GM12878 (cell line): ENCODE results near the gene SLC16A10. TPM values are rescaled to one million over a fixed set of nuclear protein-coding genes. Genes with fewer than 3 reads are reported as not detected.

Source experiments
- ATAC-seq: fragments of 200-7000 bp; cut with Tn5 transposase; 3 replicates; pipeline ENCODE4 v1.9.1; 2020; ENCODE audit warnings: mild to moderate bottlenecking, moderate library complexity
- BruUV-seq: library from RNA; stranded (reverse); fragments of 400-500 nt; replicated peaks from 2 replicates; lab custom pipeline; 2021; lab: Mats Ljungman, UMichigan
- CTCF ChIA-PET: fragments of 300-600 bp; sonication (Branson Sonifier 250); formaldehyde crosslinking; extraction: SDS; loops from one replicate; lab custom pipeline; 2021; ENCODE audit warnings: inconsistent platforms; lab: Yijun Ruan, JAX
- POLR2A ChIA-PET: fragments of 350-600 bp; formaldehyde crosslinking; extraction: SDS; loops from one replicate; lab custom pipeline; 2021; ENCODE audit warnings: inconsistent platforms; lab: Charles Lee
- RAD21 ChIA-PET: fragments of 300-600 bp; sonication (Branson Sonifier 250); formaldehyde crosslinking; loops from one replicate; lab custom pipeline; 2023; ENCODE audit warnings: antibody characterized with exemption; ENCODE audit not compliant: unreplicated experiment; lab: Charles Lee
- SMC1A ChIA-PET: fragments of 300-600 bp; sonication (Branson Sonifier 250); formaldehyde crosslinking; loops from one replicate; lab custom pipeline; 2023; ENCODE audit not compliant: unreplicated experiment, uncharacterized antibody; lab: Charles Lee
- DNase-seq: peaks from one replicate; pipeline ENCODE4 v3.0.0-alpha.2; 2011; ENCODE audit warnings: low read depth, low spot score
- FAIRE-seq: peaks from 3 replicates; lab custom pipeline; 2011; peaks lifted over from hg19 to GRCh38; lab: Jason Lieb, UNC
- H2AFZ ChIP-seq: 2 replicates; pipeline ENCODE4 v1.6.0; 2011; ENCODE audit warnings: low read depth, low read length, control low read depth; ENCODE audit not compliant: control insufficient read depth
- H3K27ac ChIP-seq: 2 replicates; pipeline ENCODE4 v1.5.1; 2011; ENCODE audit warnings: control low read depth; ENCODE audit not compliant: control insufficient read depth, insufficient read depth
- H3K27me3 ChIP-seq, 2 experiments: replicated peaks in 1 of 2; 2 replicates each; pipeline versions ENCODE4 v1.6.0 to v1.6.1; 2011; ENCODE audit warnings: low read length in 1 of 2; ENCODE audit not compliant: control insufficient read depth in 2 of 2, insufficient read depth in 2 of 2
- H3K36me3 ChIP-seq, 2 experiments: 2 replicates each; pipeline ENCODE4 v1.5.1; 2011; ENCODE audit warnings: low read length in 1 of 2; ENCODE audit not compliant: control insufficient read depth in 2 of 2, insufficient read depth in 2 of 2
- H3K4me1 ChIP-seq: 2 replicates; pipeline ENCODE4 v1.6.1; 2011; ENCODE audit warnings: mild to moderate bottlenecking, low read length, moderate library complexity, mixed read lengths; ENCODE audit not compliant: control insufficient read depth, insufficient read depth
- H3K4me2 ChIP-seq: 2 replicates; pipeline ENCODE4 v1.6.0; 2011; ENCODE audit warnings: control low read depth; ENCODE audit not compliant: control insufficient read depth, insufficient read depth
- H3K4me3 ChIP-seq: fragments of 200-600 bp; sonication (generic); 2 replicates; pipeline ENCODE4 v1.5.1; 2016
- H3K79me2 ChIP-seq: 2 replicates; pipeline ENCODE4 v1.6.0; 2011; ENCODE audit warnings: low read length; ENCODE audit not compliant: control insufficient read depth, insufficient read depth
- H3K9ac ChIP-seq: 2 replicates; pipeline ENCODE4 v1.8.0; 2011; ENCODE audit warnings: low read length, control low read depth, mixed read lengths; ENCODE audit not compliant: control insufficient read depth, insufficient read depth
- H3K9me3 ChIP-seq: replicated peaks from 3 replicates; pipeline ENCODE4 v1.5.1; 2011; ENCODE audit warnings: mild to moderate bottlenecking, low read length; ENCODE audit not compliant: control insufficient read depth, insufficient read depth
- H4K20me1 ChIP-seq: 2 replicates; pipeline ENCODE4 v1.6.0; 2011; ENCODE audit not compliant: control insufficient read depth, insufficient read depth
- BCL11A ChIP-seq: IDR thresholded peaks from 2 replicates; pipeline ENCODE4 v1.6.1; 2011; ENCODE audit warnings: low read depth, low read length
- CBX3 ChIP-seq: fragments of 200-600 bp; sonication (generic); IDR thresholded peaks from 2 replicates; pipeline ENCODE4 v1.6.1; 2016; ENCODE audit warnings: low read depth, borderline replicate concordance
- CHD4 ChIP-seq: fragments of 200-600 bp; sonication (generic); IDR thresholded peaks from 2 replicates; pipeline ENCODE4 v1.6.1; 2016; ENCODE audit warnings: mild to moderate bottlenecking
- MLLT1 ChIP-seq: fragments of 450-650 bp; IDR thresholded peaks from 2 replicates; pipeline ENCODE4 v1.6.1; 2016; ENCODE audit warnings: mild to moderate bottlenecking
- MTA3 ChIP-seq: IDR thresholded peaks from 2 replicates; pipeline ENCODE4 v1.6.1; 2012; ENCODE audit warnings: low read length, inconsistent platforms, borderline replicate concordance
- MYB ChIP-seq: fragments of 150-350 bp; IDR thresholded peaks from 2 replicates; pipeline ENCODE4 v1.6.1; 2014; ENCODE audit warnings: mild to moderate bottlenecking, low read depth, low read length, borderline replicate concordance
- PAX8 ChIP-seq: fragments of 450-650 bp; IDR thresholded peaks from 2 replicates; pipeline ENCODE4 v1.6.1; 2017; ENCODE audit warnings: mild to moderate bottlenecking, moderate library complexity
- SMAD1 ChIP-seq: fragments of 450-650 bp; IDR thresholded peaks from 2 replicates; pipeline ENCODE4 v1.6.1; 2018; ENCODE audit warnings: mild to moderate bottlenecking, low read depth; ENCODE audit not compliant: partially characterized antibody
- ZNF207 ChIP-seq: fragments of 450-650 bp; IDR thresholded peaks from 2 replicates; pipeline ENCODE4 v1.6.1; 2014; ENCODE audit warnings: antibody characterized with exemption, mild to moderate bottlenecking, borderline replicate concordance
- ZNF592 ChIP-seq: fragments of 450-650 bp; IDR thresholded peaks from 2 replicates; pipeline ENCODE4 v1.6.1; 2017; ENCODE audit warnings: mild to moderate bottlenecking, moderate library complexity
- ZNF622 ChIP-seq: fragments of 450-650 bp; IDR thresholded peaks from 2 replicates; pipeline ENCODE4 v1.6.1; 2017; ENCODE audit warnings: mild to moderate bottlenecking, inconsistent platforms
- WGBS: methylation state at CpG from one replicate; pipeline ENCODE4 v1.1.6; 2016; ENCODE audit warnings: low lambda C conversion rate; ENCODE audit not compliant: insufficient replicate concordance, insufficient coverage; ENCODE audit errors: missing lambda C conversion rate; 5-methylcytosine and 5-hydroxymethylcytosine counted together
- in situ Hi-C: fragments of 300-500 bp; cut with MboI; formaldehyde crosslinking; loops from 9 replicates; pipeline ENCODE4 v1.14.3; 2018; ENCODE audit warnings: mixed read lengths
- intact Hi-C: fragments of 100-400 bp; cut with micrococcal nuclease; formaldehyde crosslinking; loops from one replicate; pipeline ENCODE4 v1.14.2; 2022; ENCODE audit not compliant: unreplicated experiment
- polyA plus RNA-seq, 11 experiments: library from polyadenylated mRNA; depleted of rRNA in 4 of 11; unstranded in 6 of 11; stranded (reverse) in 5 of 11; fragments of >200 nt; fragmentation: Nextera tagmentation in 4 of 11; fragmentation: Illumina TruSeq in 1 of 11; extraction: Ambion mirVana in 4 of 11; extraction: Trizol in 1 of 11; gene quantifications; 1 replicate in 1 of 11; 2 replicates in 10 of 11; pipeline versions ENCODE4 v1.2.1 to v1.2.3, GENCODE V29; 2011 to 2016; ENCODE audit warnings: inconsistent platforms in 2 of 11, missing spikeins in 2 of 11, low read depth in 1 of 11
- total RNA-seq, 4 experiments: library from RNA; depleted of rRNA in 3 of 4; stranded (reverse); fragments of >200 nt in 3 of 4; fragmentation: Illumina TruSeq in 1 of 4; extraction: Trizol in 1 of 4; gene quantifications; 2 replicates each; pipeline versions ENCODE4 v1.2.1 to v1.2.3, GENCODE V29; 2013 to 2021
- TF ChIP-seq, protein P1 (sequence below): IDR thresholded peaks from 2 replicates; pipeline ENCODE4 v1.6.1; 2011; ENCODE audit warnings: borderline replicate concordance, low read depth, mild to moderate bottlenecking, moderate library complexity, mixed read lengths, low read length; ENCODE audit not compliant: insufficient read depth; ENCODE audit errors: extremely low read length
- TF ChIP-seq, protein P2 (sequence below): IDR thresholded peaks from 2 replicates; pipeline ENCODE4 v1.6.1; 2012; ENCODE audit warnings: improper control_type of control experiment, low read depth, low read length; ENCODE audit not compliant: insufficient replicate concordance

The SLC16A10 gene
- total and polyA plus RNA-seq, 10 of the 15 experiments (the other 5 are each of a cell fraction or from before 2014, with no cell fraction given): 2.3 to 19.0 (median 8.0) TPM

DNA sequence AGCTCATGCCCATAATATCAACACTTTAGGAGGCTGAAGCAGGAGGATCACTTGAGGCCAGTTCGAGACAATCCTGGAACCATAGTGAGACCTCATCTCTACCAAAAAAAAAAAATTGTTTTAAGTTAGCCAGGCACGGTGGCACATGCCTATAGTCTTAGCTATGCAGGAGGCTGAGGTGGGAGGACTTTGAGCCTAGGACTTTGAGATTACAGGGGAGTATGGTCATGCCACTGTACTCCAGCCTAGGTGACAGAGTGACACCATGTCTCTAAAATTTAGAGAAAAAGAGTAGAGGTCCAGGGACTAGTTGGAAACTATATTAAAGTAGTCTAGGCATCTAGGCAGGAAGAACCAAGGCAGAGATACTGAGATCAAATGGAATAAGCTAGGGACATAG is 121.6 kb downstream of the SLC16A10 start:
- H2AFZ ChIP-seq: no peak overlapping the region
- BruUV-seq: no TSS peak
- FAIRE-seq (no peak), ATAC-seq (no peak), DNase-seq (no peak)
- 10% methylated on average over 2 of the region's 2 CpGs for WGBS
- in situ Hi-C loops: no loop called here
- intact Hi-C loops: no loop called here
- SMC1A ChIA-PET: interaction anchor here (0.7 to 3.9 kb wide), 12 partner anchors 12 to 405 kb away, joined by 3 to 33 read pairs (median 4); no protein-coding TSS in a partner anchor
- CTCF ChIA-PET: interaction anchor here (0.6 to 5.2 kb wide), 16 partner anchors 8 to 224 kb away, joined by 3 to 85 read pairs (median 4); no protein-coding TSS in a partner anchor
- H3K4me3 ChIP-seq: no peak overlapping the region
- H3K4me1 ChIP-seq: no peaks in the 10 kb centered on the region
- no peak overlapping the region for H3K27ac ChIP-seq
- H3K4me2 ChIP-seq: no peak overlapping the region
- H3K9ac ChIP-seq: no peak overlapping the region
- H3K9me3 ChIP-seq: no peaks in the 10 kb centered on the region
- H4K20me1 ChIP-seq: no peaks in the 10 kb centered on the region
- H3K36me3 ChIP-seq: no peaks in the 10 kb centered on the region
- H3K79me2 ChIP-seq: no peaks in the 10 kb centered on the region
- RAD21 ChIA-PET: interaction anchor here (1.0 to 4.5 kb wide), 4 partner anchors 8 to 200 kb away, joined by 3 to 42 read pairs (median 19); no protein-coding TSS in a partner anchor
- no peaks in the 10 kb centered on the region; a peak in 1 of 4 replicates for H3K27me3 ChIP-seq
- POLR2A ChIA-PET: no interaction called here
- TF ChIP-seq, protein P1, sequence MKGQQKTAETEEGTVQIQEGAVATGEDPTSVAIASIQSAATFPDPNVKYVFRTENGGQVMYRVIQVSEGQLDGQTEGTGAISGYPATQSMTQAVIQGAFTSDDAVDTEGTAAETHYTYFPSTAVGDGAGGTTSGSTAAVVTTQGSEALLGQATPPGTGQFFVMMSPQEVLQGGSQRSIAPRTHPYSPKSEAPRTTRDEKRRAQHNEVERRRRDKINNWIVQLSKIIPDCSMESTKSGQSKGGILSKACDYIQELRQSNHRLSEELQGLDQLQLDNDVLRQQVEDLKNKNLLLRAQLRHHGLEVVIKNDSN: no peak
- TF ChIP-seq ZNF207: no peak
- TF ChIP-seq CHD4: no peak
- no peak for TF ChIP-seq MLLT1
- no peak for TF ChIP-seq BCL11A
- TF ChIP-seq, protein P2, sequence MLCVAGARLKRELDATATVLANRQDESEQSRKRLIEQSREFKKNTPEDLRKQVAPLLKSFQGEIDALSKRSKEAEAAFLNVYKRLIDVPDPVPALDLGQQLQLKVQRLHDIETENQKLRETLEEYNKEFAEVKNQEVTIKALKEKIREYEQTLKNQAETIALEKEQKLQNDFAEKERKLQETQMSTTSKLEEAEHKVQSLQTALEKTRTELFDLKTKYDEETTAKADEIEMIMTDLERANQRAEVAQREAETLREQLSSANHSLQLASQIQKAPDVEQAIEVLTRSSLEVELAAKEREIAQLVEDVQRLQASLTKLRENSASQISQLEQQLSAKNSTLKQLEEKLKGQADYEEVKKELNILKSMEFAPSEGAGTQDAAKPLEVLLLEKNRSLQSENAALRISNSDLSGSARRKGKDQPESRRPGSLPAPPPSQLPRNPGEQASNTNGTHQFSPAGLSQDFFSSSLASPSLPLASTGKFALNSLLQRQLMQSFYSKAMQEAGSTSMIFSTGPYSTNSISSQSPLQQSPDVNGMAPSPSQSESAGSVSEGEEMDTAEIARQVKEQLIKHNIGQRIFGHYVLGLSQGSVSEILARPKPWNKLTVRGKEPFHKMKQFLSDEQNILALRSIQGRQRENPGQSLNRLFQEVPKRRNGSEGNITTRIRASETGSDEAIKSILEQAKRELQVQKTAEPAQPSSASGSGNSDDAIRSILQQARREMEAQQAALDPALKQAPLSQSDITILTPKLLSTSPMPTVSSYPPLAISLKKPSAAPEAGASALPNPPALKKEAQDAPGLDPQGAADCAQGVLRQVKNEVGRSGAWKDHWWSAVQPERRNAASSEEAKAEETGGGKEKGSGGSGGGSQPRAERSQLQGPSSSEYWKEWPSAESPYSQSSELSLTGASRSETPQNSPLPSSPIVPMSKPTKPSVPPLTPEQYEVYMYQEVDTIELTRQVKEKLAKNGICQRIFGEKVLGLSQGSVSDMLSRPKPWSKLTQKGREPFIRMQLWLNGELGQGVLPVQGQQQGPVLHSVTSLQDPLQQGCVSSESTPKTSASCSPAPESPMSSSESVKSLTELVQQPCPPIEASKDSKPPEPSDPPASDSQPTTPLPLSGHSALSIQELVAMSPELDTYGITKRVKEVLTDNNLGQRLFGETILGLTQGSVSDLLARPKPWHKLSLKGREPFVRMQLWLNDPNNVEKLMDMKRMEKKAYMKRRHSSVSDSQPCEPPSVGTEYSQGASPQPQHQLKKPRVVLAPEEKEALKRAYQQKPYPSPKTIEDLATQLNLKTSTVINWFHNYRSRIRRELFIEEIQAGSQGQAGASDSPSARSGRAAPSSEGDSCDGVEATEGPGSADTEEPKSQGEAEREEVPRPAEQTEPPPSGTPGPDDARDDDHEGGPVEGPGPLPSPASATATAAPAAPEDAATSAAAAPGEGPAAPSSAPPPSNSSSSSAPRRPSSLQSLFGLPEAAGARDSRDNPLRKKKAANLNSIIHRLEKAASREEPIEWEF: no peak
- TF ChIP-seq CBX3: no peak
- no peak for TF ChIP-seq SMAD1
- no peak for TF ChIP-seq PAX8
- TF ChIP-seq ZNF592: no peak
- TF ChIP-seq ZNF622: no peak
- TF ChIP-seq MYB: no peak
- TF ChIP-seq MTA3: no peak
